Neutrophil (primary cell): ENCODE results near the gene WBP2.

Experiments used
- H3K27ac ChIP-seq: fragments of 200-600 bp; sonication (generic); 2 replicates; pipeline ENCODE4 v1.5.1; 2016; ENCODE audit warnings: mild to moderate bottlenecking, moderate library complexity
- H3K27me3 ChIP-seq: fragments of 200-600 bp; sonication (generic); 2 replicates; pipeline ENCODE4 v1.6.0; 2016; ENCODE audit warnings: mild to moderate bottlenecking
- H3K36me3 ChIP-seq: fragments of 200-600 bp; sonication (generic); 2 replicates; pipeline ENCODE4 v1.5.1; 2017
- H3K4me1 ChIP-seq, 2 experiments: fragments of 200-600 bp in 1 of 2; sonication (generic) in 1 of 2; 1 replicate in 1 of 2; 2 replicates in 1 of 2; pipeline versions ENCODE4 v1.5.1 to v1.6.1; 2013 to 2016; ENCODE audit warnings: low read depth in 1 of 2, low read length in 1 of 2, mild to moderate bottlenecking in 1 of 2, moderate library complexity in 1 of 2; ENCODE audit not compliant: control insufficient read depth in 1 of 2, insufficient read depth in 1 of 2
- H3K4me3 ChIP-seq, 2 experiments: fragments of 200-600 bp in 1 of 2; sonication (generic) in 1 of 2; 1 replicate in 1 of 2; 2 replicates in 1 of 2; pipeline ENCODE4 v1.5.1; 2013 to 2016; ENCODE audit warnings: low read depth in 1 of 2, low read length in 1 of 2, mild to moderate bottlenecking in 1 of 2, moderate library complexity in 1 of 2
- H3K9me3 ChIP-seq: fragments of 200-600 bp; sonication (generic); 2 replicates; pipeline ENCODE4 v1.5.1; 2016
- CTCF ChIP-seq: fragments of 200-600 bp; sonication (generic); IDR thresholded peaks from 2 replicates; pipeline ENCODE4 v1.5.1; 2016; ENCODE audit warnings: antibody characterized with exemption

Gene WBP2

GRCh38 chr17:75810216-75810615 is 44.9 kb downstream of the WBP2 start:
- Histone ChIP-seq H3K27me3 (no peaks in the 10 kb centered on the region), H3K36me3 (peaks cover 52% of the 10 kb centered on the region), H3K4me3 (no peak overlapping the region), H3K9me3 (no peaks in the 10 kb centered on the region), H3K4me1 (no peaks in the 10 kb centered on the region), H3K27ac (no peak overlapping the region)
- TF ChIP-seq CTCF: no peak

- no peaks in the 10 kb centered on the region for H3K27me3 ChIP-seq
- no peak overlapping the region for H3K4me3 ChIP-seq
- H3K4me1 ChIP-seq: no peaks in the 10 kb centered on the region
- no peak overlapping the region for H3K27ac ChIP-seq
- peaks cover 46% of the 10 kb centered on the region for H3K36me3 ChIP-seq
- no peak for TF ChIP-seq CTCF
- H3K9me3 ChIP-seq: no peaks in the 10 kb centered on the region
Observed at GRCh38 chr17:75809631-75810111, 45.5 kb downstream of the WBP2 start.

- Histone ChIP-seq H3K9me3 (no peaks in the 10 kb centered on the region), H3K4me3 (no peak overlapping the region), H3K4me1 (no peaks in the 10 kb centered on the region), H3K27ac (no peak overlapping the region), H3K36me3 (peaks cover 43% of the 10 kb centered on the region), H3K27me3 (no peaks in the 10 kb centered on the region)
- no peak for TF ChIP-seq CTCF
Observed at GRCh38 chr17:75808905-75809621, 46.1 kb downstream of the WBP2 start.

GRCh38 chr17:75808549-75808904 is 46.6 kb downstream of the WBP2 start:
- Histone ChIP-seq H3K9me3 (no peaks in the 10 kb centered on the region), H3K36me3 (peaks cover 37% of the 10 kb centered on the region), H3K27ac (no peak overlapping the region), H3K27me3 (no peaks in the 10 kb centered on the region), H3K4me3 (no peak overlapping the region), H3K4me1 (no peaks in the 10 kb centered on the region)
- no peak for TF ChIP-seq CTCF

- no peak for TF ChIP-seq CTCF
- peaks cover 31% of the 10 kb centered on the region for H3K36me3 ChIP-seq
- no peaks in the 10 kb centered on the region for H3K27me3 ChIP-seq
- H3K4me1 ChIP-seq: no peaks in the 10 kb centered on the region
- H3K9me3 ChIP-seq: no peaks in the 10 kb centered on the region
- no peak overlapping the region for H3K4me3 ChIP-seq
- H3K27ac ChIP-seq: no peak overlapping the region
Observed at GRCh38 chr17:75807861-75808260, 47.3 kb downstream of the WBP2 start.
